CD4-positive, alpha-beta T cell treated with Interleukin-12 subunit alpha and Interleukin-12 subunit beta, for 1 hour (primary cell): ENCODE measurements around the gene DCAF7.

Experiments
- DNase-seq: peaks from one replicate; pipeline ENCODE4 v3.0.0-alpha.2; 2020

Gene DCAF7, protein sequence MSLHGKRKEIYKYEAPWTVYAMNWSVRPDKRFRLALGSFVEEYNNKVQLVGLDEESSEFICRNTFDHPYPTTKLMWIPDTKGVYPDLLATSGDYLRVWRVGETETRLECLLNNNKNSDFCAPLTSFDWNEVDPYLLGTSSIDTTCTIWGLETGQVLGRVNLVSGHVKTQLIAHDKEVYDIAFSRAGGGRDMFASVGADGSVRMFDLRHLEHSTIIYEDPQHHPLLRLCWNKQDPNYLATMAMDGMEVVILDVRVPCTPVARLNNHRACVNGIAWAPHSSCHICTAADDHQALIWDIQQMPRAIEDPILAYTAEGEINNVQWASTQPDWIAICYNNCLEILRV

DNA sequence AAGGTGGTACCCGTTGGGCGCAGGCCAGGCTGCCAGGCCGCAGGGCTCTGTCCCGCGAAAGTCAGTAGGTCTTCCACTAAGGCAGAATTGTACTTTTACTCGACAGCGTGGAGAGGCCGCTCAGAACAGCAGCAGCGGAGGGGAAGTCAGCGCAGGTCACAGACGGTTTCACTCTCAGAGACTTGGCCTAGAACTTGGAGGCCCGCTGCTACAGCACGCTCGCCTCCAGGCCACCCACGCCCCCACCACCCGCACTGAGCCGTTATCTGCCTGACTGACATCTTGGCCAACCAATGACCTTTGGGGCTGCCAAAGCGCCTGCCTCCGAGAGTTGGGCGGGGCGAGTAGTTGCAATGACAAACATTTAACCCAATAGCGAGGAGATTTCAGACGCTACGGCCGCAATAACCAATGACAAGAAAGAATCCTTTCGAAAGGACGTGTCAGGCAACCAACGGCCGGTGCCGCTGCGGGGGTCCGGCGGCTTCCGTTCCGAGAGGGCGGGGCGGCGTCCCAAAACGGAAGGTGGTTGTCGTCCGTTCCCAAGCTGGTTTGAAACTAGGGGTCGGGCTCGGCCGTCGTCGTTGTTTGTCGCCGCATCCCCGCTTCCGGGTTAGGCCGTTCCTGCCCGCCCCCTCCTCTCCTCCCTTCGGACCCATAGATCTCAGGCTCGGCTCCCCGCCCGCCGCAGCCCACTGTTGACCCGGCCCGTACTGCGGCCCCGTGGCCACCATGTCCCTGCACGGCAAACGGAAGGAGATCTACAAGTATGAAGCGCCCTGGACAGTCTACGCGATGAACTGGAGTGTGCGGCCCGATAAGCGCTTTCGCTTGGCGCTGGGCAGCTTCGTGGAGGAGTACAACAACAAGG, at the start of gene DCAF7:
Gene DCAF7 (plus strand): TSS at position 532 of the 871 bp plus-strand sequence. CDS start 201 bp downstream, at position 733.
- DNase-seq, result peak; percentile 100

DNA sequence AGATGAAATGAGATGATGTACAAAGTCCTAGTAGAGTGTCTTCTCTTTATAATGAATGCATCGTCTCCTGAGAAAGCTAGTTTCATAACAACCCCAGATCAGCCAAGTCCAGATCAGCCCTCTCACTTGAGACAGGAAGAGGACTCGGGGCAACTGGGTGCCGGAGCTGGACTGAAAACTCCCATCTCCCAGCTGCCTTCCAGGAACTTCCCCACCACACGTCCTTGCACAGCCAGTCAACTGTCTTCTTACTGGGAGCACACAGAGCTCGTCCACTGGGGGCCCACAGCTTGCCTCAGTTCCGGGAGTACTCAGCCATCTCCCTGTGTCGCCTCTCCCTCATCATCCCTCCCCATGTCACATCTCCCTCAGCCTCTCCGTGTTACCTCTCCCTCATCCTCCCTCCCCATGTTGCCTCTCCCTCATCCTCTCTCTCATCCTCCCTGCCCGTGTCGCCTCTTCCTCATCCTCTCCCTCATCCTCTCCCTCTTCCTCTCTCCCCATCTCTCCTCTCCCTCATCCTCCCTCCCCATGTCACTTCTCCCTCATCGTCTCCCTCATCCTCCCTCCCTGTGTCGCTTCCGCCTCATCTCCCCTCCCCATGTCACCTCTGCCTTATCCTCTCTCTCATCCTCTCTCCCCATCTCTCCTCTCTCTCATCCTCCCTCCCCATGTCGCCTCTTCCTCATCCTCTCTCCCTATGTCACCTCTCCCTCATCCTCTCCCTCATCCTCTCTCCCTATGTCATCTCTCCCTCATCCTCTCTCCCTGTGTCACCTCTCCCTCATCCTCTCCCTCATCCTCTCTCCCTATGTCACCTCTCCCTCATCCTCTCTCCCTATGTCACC, 49.5 kb upstream of the DCAF7 start:
- DNase-seq, result no peak

DNA sequence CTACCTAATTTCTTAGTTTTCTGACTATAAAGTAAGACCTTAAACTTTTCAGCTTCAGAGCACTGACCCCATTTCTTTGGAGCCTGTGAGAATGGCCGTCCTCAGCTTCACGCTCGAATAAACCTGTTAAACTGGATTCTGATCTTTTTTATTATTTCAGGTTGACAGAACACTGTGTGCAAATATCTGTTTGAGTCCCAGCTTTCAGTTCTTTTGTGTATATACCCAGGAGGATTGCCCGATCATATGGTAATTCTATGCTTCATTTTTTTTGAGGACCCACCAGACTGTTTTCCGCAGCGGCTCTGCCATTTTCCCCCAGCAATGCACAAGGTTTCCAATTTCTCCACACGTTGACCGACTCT, 47.0 kb upstream of the DCAF7 start:
- DNase-seq, result no peak

DNA sequence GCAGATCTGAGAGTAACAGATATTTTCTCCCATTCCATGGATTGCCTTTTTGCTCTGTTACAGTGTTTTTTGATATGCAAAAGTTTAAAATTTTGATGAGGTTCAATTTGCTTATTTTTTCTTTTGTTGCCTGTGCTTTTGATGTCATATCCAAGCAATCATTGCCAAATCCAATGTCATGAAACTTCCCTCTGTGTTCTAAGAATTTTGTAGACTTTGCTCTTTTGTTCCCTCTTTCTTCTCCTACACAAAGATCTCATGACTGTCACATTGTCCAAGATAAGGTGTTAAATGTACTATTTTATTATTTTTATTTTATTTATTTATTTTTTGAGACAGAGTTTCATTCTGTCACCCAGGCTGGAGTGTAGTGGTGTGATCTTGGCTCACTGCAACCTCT, 46.0 kb upstream of the DCAF7 start:
- DNase-seq, result no peak

DNA sequence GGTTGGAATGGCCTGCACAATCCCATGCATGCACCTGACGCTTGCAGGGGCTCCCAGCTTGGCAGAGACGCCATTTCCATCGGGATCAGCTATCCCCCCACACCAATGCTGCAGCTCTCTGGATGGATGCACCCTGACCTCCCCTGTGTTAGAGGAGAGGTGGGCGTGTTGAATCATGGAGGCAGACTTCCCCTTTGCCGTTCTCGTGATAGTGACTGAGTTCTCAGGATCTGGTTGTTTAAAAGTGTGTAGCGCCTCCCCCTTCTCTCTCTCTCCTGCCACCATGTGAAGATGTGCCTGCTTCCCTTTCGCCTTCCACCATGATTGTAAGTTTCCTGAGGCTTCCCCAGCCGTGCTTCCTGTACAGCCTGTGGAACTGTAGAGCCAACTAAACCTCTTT, 44.9 kb upstream of the DCAF7 start:
- no peak for DNase-seq

DNA sequence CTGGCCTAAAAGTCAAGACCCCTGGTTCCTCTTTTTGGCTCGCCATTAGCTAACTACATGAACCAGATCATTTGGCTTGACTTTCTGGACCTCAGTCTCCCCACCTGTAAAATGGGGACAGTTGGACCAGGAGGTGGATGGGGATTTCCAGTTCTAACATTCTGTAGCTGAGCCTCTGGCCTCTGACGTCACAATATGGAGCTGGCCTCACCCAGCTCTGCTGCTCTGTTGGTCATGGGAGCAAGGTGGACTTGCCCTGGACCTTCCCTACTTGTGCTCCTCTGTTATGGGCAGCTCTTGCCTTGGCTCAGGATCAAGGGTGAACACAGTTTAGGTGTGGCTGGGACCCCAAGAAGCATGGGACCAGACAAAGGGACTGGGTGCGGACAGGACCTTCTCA, 43.6 kb upstream of the DCAF7 start:
- DNase-seq, result no peak

DNA sequence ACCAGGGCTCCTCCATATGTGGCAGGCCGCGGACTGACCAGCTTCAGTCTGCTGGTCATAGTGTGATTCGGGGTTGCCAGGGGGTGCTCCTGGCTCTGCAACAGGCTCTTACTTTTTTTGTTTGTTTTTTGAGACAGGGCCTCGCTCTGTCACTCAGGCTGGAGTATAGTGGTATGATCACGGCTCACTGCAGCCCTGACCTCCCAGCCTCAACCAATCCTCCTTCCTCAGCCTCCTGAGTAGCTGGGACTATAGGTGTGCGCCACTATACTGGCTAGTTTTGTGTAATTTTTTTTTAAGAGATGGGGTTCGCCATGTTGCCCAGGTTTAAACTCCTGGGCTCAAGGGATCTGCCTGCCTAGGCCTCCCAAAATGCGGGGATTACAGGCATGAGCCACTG, 38.9 kb upstream of the DCAF7 start:
- DNase-seq, result no peak

DNA sequence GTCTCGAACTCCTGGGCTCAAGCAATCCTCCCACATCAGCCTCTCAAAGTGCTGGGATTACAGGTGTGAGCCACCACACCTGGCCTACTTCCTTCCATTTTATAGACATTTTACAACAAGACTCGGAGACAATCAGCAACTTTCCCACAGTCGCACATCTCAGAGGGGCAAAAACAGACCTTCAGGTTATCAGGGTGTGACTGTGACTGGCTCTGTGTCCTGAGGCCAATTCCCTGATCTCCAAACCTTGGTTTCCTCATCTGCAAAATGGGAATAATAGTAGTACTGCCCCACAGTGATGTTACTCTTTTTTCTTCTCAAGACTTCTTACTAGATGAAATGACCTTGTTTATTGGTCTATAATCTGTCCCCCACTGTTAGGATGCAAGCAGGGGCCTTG, 37.9 kb upstream of the DCAF7 start:
- DNase-seq, result no peak

DNA sequence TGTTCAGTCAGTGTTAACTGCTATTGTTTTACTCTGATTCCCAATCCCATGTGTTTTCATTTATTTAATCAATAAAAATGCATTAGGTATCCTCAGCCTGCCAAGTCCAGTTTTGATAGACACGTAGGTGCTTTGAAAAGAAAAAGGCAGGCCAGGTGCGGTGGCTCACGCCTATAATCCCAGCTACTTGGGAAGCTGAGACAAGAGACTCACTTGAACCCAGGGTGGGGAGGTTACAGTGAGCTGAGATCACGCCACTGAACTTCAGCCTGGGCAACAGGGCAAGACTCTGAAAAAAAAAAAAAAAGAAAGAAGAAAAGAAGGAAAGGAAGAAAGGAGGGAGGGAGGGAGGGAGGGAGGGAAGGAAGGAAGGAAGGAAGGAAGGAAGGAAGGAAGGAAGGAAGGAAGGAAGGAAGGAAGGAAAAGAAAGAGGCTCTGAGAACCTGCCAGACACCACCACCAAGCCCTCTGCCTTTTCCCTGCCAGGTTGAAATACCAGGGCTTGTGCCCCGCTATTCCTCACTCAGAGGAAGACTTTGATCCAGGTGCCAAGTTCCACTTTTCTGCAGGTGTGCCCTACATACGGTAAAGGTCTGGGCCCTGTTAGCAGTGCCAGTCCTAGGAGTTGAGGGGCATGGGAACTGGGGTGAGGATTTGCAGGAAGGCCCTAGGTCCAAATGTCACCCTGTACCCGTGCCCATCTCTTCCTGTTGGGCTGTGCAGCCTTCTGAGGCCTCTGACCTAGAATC, 37.2 kb upstream of the DCAF7 start:
- no peak for DNase-seq

DNA sequence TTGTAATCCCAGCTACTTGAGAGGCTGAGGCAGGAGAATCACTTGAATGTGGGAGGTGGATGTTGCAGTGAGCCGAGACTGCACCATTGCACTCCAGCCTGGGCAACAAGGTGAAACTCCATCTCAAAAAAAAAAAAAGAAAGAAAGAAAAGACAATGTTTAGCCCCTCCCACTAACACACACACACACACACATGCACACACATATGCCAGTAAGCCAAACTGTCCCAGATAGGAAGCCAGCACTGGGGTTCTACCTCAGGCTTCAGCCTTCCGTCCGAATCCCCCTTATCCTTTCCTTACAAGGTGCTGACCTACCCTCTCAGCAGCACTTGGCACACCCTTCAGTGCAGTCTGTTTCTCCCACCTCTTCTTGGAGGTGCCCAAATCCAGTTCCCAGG, 35.8 kb upstream of the DCAF7 start:
- DNase-seq, result no peak

DNA sequence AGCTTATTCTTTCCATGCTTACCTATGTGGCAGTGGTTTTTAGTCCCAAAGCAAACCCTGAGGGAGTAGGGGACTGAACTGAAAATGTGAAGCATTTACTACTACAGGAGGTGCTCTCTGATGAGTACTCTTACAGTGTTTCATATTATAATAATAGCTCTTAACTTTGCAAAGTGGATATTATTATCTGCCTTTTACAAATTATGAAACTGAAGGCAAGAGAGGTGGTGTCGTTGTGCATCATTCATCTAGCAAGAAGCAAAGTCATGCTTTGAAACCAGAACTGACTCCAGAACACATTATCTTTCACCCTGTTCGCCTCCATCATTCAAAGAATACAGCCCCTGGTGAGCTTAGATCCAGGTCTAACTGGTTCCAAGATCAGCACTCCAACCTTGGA, 35.3 kb upstream of the DCAF7 start:
- DNase-seq, result no peak

DNA sequence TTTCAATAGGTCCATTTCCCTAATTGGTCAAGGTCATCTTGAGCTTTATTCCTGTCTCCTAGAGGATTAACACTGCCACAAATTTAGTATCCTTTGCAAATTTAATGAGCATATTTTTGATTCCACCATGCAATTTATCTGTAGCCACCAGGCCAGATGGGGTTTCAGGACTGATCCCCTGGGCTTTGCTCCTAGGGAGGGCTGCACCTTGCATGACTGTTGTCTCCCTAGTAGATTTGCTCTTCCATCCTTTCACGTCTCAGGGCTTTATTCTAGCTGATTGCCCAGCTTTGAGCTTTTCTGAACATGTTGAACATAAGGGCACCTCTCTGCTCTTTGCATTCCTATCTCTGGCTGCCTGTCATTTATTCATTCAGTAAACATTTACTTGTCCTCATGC, 34.9 kb upstream of the DCAF7 start:
- DNase-seq, result no peak

DNA sequence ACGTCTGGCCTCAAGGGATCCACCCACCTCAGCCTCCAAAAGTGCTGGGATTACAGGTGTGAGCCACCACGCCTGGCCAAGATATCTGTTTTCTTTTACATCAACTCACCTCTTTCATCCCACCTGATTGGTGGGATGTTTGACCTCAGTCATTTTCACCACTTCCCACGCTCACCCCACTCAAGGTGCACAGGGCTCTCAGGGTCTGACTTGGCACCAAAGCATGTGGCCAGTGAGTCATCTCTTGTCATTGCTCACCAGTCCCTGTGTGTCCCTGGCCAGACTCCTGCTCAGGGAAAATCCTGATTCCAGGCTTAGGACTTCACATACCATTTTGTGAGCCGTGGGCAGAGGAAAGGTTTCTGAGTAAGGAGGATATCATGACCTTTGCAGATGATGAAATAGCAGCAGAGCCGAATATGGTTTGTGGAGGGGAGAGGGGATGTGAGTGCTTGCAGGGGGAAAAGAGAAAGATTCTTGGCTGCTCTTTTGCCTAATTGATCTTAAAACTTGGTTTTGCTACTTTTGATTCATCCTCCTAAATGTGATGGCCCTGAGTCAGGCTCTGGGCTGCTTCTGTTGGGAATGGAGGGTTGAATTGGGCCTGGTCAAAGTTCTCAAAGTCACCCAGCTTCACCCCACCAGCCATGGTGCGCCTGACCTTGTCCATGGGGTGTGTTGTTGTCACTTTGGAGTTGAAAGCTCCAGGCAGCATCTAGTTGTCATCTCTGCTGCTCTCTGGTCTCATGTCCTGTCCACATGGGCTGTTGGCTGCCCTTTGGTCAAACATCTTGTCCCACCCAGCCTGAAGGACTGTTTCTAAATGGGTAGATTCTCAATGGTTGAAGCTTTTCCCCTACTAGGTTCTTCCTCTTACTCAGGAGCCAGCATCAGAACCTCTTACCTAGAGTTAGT, 33.1 kb upstream of the DCAF7 start:
- no peak for DNase-seq

DNA sequence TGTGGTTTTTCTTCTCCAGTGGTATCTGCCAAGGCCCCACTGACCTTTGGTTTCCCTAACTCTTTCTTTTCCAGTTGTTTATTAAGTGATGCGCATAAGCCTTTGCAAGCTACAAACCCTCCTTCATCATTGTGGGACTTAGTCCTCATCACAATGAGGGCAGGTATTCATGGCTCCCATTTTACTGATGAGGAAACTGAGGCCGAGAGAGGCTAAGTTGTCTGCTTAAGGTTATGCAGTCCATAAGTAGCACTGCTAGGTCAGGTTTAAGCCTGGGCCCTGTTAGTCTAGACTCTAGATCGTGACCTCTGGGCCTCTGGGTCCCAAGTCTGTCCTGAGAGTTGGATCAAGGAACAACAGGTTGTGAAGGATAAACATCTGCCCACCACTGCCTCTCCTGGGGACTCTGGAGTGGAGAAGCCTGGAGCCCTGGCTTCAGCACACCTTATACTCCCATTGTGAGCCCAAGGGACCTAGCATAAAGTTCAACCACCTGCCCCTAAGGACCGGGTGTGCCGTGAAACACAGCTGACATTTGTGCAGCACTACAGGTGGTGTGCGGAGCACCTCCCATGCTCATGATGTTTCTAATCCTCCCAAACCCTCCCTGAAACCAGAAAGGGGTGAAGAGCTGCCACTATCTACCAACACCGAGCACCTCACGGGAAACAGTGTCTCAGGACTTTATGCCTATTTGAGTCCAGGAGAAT, 32.3 kb upstream of the DCAF7 start:
- DNase-seq, result no peak

DNA sequence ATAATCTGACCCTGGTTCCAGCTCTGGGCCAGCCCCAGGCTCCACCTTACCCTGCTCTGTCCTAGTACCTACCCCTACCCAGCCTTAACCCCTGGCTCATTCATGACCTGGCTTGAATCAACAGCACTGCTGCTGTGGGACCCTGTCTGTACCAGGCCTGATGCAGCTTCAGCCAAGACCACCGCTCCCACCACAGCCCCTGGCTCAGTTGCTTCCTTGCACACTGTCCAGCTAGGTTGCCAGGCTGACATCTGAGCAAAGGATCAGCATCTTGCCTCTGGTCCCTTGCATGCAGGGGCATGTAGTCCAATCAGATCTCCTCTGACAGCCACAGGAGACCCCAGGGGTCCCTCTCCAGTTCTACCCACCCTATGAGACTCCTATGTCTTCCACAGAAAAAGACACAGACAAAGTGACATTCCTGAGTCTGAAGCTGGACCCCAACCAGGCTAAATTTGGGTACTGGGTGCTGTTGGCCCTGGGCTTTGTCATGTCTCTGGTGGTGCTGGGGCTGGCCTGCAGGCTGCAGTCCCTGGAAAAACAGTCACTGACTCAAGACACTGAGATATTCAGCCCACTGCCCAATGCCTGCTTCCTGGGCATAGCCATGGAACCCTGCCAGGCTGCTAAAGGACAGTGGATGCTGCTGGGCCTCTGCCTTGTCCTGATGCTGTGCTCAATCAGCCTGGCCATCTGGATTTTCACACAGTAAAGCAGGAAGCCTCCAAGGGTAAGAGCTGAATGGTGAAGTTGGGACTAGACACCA, 31.0 kb upstream of the DCAF7 start:
- DNase-seq, result no peak

DNA sequence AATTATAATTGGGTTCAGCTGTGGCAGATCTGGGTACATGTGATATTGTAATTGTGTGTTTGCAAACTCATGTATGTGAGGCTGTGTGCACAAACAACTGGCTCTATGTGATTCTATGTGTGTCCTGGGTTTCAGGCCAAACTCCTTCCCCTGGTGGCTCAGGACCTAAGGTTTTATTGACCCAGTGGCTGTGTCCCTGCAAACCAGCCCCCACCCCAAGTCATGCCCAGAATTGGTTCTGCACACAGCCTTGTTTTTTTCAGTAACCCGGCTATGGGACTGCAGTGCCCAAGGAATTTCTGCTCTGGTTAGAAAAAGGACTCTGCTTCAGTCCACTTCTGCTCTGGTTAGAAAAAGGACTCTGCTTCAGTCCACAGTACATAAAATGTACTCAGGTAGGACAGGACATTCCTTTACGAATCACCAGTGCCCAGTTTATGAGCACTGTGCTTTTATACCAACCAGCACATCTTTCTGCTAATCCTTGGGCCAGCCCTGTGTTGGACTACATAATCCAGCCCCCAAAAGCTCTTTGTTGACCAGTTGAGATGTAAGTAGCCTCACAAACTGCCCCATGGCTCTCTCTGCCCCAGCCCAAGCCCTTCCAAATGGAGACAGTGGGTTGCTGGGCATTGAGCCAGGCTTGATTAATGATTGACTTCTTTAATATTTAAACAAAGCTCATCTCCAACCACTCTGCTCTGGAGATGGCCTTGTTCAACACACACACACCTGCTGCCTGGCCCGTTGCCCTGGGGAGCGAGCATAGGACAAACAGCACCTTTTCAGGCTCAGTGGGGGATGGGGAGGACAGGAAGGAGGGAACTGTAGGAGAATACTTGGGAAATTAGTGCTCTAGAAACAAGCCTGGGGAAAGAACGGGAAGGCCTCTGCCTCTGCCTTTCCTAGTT, 30.1 kb upstream of the DCAF7 start:
- no peak for DNase-seq

DNA sequence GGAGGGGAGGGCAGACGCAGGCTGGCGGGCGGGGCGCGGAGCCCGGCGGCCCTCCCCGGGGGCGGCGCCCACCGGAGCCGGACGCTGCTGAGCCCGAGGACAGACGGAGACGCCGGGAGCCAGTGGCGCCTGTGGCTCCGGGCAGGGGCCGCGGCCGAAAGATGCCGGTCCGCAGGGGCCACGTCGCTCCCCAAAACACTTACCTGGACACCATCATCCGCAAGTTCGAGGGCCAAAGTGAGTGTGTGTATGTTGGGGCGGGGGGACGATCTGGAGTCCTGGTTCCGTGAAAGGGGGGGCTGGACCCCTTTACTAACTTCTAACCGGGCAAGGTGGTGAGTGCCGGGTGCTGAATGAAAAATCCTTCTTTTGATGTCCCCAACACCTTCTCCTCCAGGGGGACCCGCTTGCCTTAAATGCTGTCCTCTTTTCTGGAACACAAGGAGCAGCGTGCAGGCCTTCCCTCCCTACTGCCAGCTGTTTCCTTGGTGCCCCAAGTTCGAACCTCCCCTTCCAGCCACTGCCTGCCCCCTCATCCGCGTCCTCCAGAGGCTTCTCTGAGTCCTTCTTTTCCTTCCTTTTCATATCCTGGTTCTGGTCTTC, 26.9 kb upstream of the DCAF7 start, which contains the start of gene KCNH6:
Gene KCNH6 (plus strand): TSS at position 106 of the 603 bp plus-strand sequence. CDS start 56 bp downstream, at position 162.
- no peak for DNase-seq

DNA sequence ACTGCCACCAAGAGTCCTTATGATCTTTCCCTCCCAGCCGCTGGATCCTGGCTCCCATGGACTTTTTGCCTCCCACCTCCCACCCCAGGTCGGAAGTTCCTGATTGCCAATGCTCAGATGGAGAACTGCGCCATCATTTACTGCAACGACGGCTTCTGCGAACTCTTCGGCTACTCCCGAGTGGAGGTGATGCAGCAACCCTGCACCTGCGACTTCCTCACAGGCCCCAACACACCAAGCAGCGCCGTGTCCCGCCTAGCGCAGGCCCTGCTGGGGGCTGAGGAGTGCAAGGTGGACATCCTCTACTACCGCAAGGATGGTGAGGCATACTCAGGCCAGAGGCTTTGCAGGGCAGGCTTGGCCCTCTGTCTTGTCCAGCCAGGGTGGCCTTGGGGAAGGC, 26.2 kb upstream of the DCAF7 start:
- DNase-seq, result no peak
